HG02588 (cell line): Measurements from ENCODE around the gene RWDD4.
"Not testable (repeated sequence)": the region's sequence is repeated elsewhere in the genome, so short reads cannot be mapped to it uniquely, and the experiment has no call there.

ENCODE experiments used
- ATAC-seq: cut with Tn5 transposase; IDR thresholded peaks from one replicate; pipeline ENCODE4 v1.9.1; 2021; ENCODE audit warnings: mild to moderate bottlenecking, moderate library complexity; ENCODE audit not compliant: unreplicated experiment

Gene RWDD4

GRCh38 chr4:183636503-183636902 lies 22.5 kb downstream of the RWDD4 start:
- ATAC-seq: no peak

GRCh38 chr4:183635741-183636140 lies 23.2 kb downstream of the RWDD4 start:
- no peak for ATAC-seq

DNA sequence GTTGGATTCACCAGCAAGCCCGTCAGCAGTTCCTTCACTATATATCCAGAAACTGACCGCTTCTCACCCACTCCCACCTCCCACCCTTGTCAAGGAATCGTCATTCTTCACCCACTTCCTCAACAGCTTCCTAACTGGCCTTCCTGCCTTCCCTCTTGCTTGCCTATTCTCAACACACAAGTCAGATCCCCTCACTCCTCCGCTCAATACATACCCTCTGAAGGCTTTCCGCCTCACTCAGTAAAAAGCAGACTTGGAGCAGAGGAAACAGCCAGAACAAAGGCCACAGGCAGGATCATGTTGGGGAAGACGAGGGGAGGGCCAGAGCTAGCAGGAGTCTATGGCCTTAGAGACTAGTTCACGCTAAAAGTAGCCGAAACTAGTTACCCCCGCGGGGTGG lies 23.7 kb downstream of the RWDD4 start:
- no peak for ATAC-seq

DNA sequence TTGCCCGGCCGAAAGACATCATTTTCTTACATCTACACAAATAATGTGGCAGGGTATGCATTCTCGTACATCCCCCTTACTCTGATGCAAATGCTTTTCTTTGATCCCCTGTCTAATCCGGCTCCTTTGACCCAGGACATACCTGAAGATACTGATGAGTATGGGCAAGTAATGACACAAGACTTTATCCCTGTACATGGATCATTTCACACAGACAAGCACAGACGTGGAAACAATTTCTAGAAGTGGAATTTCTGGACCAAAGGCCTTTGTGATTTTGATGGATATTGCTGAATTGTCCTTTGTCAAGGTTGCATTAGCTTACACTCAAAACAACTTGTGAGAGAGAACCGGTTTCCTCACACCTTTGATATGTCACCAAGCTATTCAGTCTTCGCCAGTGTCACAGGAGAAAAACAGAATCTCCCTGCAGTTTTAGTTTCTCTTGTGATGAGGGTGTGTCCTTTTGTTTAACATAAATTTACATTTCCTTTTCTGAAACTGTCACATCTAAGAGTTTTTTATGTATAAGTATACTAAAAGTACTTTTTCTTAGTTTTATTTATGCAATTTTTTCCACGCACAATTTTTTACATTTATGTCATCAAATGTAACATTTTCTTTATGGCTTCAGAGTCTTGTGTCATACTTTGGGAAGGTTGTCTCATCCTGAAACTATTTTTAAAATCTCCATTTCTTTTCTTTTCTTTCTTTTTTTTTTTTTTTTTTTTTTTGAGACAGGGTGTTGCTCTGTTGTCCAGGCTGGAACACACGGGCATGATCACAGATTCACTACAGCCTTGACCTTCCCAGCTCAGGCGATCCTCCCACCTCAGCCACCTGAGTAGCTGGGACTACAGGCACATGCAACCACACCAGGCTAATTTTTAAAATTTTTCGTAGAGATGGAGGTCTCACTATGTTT lies 25.2 kb downstream of the RWDD4 start:
- no peak for ATAC-seq

GRCh38 chr4:183632689-183633088 lies 26.3 kb downstream of the RWDD4 start:
- ATAC-seq: no peak

DNA sequence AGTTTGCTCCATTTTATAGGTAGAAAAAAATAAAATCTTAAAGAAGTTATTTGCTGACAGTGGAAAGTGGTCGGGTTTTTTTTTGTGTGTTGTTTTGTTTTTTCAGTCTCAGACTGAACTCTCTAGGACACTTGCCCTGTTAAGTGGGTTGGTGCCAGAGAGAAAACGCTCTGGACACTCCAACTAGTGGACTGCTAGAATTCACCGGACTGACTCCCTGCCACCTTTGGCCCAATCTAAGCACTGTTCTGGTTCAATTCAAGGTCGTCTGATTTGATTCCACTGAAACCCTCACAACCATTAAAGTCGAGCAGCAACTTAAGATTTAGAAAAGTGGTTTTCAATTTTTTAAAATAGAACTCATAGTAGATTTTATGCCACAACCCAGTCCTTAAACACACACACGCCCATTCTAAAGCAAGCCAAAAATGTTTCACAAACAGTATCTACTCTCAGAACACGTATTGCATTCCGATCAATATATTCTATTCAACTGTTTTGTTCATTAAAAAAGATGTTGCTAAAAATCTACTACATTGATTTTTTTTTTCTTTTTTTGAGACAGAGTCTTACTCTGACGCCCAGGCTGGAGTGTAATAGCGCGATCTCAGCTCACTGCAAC lies 27.3 kb downstream of the RWDD4 start:
- ATAC-seq: no peak

- ATAC-seq: no peak
Measured at GRCh38 chr4:183627979-183628588, 30.9 kb downstream of the RWDD4 start.

DNA sequence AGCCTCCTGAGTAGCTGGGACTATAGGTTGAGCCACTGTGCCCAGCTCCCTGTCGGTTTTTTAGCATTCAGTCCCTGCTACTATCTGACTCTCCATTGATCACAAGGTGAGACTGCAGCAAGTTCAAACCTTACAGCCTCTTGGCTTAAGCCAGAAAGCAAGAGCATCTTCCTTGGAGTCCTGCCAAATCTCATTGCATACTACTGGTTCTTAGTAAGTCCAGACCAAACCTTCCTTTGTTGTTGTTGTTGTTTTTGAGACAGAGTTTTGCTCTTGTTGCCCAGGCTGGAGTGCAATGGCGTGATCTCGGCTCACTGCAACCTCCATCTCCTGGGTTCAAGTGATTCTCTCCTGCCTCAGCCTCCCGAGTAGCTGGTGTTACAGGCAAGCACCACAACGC lies 31.7 kb downstream of the RWDD4 start:
- ATAC-seq: not testable (repeated sequence)

GRCh38 chr4:183626168-183626567 lies 32.8 kb downstream of the RWDD4 start:
- ATAC-seq: no peak

- no peak for ATAC-seq
Measured at GRCh38 chr4:183624548-183624947, 34.4 kb downstream of the RWDD4 start.

- ATAC-seq: no peak
Measured at GRCh38 chr4:183621875-183622274, 37.1 kb downstream of the RWDD4 start.

DNA sequence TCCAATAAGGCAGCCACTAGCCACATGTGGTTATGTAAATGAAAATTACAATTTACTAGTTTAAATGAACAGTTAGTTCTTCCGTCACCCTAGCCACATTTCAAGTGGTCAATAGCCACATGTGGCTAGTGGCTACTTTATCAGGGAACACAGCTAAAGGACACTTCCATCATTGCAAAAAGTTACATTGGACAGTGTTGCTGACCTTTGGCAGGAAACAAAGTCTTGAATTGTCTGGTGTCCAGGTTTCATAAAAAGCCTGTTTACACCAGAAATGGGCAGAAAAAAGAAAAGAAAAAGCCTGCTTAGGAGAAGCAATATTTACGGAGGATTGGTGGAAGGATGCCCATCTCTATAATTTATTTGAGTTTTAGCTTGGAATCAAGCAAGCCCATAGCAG lies 38.6 kb downstream of the RWDD4 start:
- ATAC-seq: no peak

- no peak for ATAC-seq
Measured at GRCh38 chr4:183618681-183619080, 40.3 kb downstream of the RWDD4 start.

- no peak for ATAC-seq
Measured at GRCh38 chr4:183617075-183617474, 41.9 kb downstream of the RWDD4 start.

- no peak for ATAC-seq
Measured at GRCh38 chr4:183612329-183613250, 46.4 kb downstream of the RWDD4 start.

- no peak for ATAC-seq
Measured at GRCh38 chr4:183611210-183611830, 47.7 kb downstream of the RWDD4 start.

- no peak for ATAC-seq
Measured at GRCh38 chr4:183610613-183611012, 48.4 kb downstream of the RWDD4 start.

DNA sequence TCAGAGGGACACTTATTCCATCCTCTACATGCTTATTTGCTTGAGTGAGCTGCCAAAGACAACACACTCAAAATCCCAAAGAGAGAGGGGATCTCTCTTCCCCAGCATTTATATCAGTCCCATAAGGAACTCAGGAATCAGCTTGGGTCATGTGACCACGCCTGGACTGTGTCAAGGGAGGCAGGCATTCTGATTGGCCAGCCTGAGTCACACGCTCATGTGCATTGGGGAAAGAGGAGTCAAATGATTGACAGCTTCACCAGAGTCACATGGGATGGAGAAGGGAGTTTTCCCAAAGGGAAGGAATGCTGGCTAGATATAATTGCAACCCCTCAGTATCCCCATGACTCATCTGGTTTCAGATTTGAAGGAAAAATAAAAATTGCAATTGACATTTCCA lies 49.0 kb downstream of the RWDD4 start:
- ATAC-seq: no peak

- ATAC-seq: no peak
Measured at GRCh38 chr4:183609151-183609550, 49.8 kb downstream of the RWDD4 start.

DNA sequence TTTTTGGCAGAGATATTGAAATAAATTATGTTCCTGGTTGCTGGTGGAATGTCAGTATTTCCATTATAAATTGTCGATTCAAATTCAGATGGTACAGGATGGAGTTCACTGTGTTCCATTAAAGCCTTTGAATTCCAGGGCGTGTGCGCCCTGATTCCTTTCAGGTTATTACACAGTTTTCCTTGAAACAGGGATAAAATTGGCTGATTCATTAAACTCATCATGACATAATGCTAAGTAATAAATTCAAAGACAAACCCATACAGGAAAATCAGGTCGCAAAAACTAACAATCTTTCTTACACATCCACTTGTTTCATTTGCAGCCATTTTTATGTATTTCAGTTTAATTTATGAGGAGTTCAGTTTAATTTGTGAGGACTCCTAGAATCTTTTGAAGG lies 51.1 kb downstream of the RWDD4 start:
- no peak for ATAC-seq
